GM18951 (cell line): ENCODE measurements around the gene BICC1.

Source experiments
- POLR2A ChIP-seq: IDR thresholded peaks from 4 replicates; pipeline ENCODE4 v1.6.1; 2011; ENCODE audit warnings: mild to moderate bottlenecking; ENCODE audit not compliant: insufficient read length, insufficient read depth; ENCODE audit errors: extremely low read depth
- in situ Hi-C: fragments of 300-500 bp; cut with MboI; formaldehyde crosslinking; loops from one replicate; pipeline ENCODE4 v1.12.0; 2022; ENCODE audit warnings: low sequenced_read_pairs, mixed read lengths, inconsistent platforms; ENCODE audit not compliant: unreplicated experiment

The BICC1 gene

DNA sequence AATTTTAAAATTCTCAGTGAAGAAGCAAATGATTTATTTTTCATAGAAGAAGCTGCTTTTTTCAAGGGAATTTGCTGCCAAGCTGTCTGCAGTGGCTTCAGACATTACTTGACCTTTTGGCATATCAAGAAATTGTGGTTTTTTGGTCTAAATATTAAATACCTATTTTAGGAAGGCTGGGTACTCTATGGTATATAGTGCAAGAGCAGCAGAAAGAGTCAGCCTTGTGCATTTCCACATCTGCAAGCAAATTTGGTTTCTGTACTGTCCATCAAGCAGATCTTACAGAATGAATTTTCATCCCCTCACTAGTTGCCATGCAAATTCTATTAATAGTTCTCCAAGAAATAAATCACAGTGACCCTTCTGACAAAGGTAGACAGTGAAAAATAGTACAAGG, 222.0 kb downstream of the BICC1 start:
- in situ Hi-C loops: no loop called here

GRCh38 chr10:58735087-58735486, 222.4 kb downstream of the BICC1 start:
- in situ Hi-C loops: no loop called here
- no peak for TF ChIP-seq POLR2A

More for the DNA sequence above, 222.0 kb downstream of the BICC1 start:
- no peak for TF ChIP-seq POLR2A

GRCh38 chr10:58740620-58741369, 228.1 kb downstream of the BICC1 start:
- no peak for TF ChIP-seq POLR2A
- in situ Hi-C loops: no loop called here

DNA sequence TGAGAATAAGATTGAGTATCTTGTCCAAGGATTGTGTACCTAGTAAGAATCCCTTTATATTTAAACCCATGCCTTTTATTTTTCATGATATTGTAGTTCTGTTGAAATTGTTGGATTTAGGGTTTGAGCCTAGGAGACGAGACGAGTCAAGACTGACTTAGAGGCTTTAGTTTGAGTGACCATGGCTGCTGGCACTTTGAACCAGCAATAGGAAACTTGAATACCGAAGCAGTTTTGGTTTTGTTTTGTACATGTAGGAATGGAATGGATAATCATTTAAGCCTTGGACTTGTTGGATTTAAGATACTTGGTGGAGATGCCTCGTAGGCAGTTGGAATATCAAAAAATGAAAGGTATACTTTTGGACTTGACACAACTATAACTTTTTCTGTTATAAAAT, 229.0 kb downstream of the BICC1 start:
- no peak for TF ChIP-seq POLR2A
- in situ Hi-C loops: no loop called here

- TF ChIP-seq POLR2A: no peak
Measured at GRCh38 chr10:58742141-58742540, 229.5 kb downstream of the BICC1 start.

DNA sequence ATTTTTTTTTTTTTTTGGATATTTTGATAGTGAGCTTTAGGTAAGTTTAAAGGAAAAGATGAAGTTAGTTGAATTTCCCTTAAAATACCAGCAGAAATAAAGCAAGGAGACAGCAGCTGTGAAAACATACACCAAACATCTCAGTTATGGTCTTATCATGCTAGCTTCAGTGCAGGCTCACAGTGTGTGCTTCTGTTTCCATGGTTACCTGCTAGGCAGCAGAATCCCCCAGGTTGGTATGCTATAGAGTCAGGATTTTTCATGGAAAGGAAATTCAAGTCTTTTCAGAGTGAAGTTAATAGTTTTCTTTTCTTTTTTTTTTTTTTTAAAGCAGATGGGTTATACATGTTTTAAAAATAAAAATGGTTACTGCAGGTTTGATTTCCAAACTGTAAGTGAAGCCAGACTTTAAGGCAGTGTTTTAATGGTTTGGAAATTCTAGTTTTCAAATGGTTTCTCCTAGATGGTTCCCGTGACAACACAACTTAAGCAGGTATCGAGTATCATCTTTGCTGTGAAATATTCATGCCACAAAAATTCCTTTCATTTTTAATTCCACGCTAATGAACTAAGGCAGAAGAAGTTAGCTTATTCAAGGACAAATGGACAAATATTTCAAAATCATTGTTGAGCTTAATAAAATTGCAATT, 230.9 kb downstream of the BICC1 start:
- in situ Hi-C loops: no loop called here
- no peak for TF ChIP-seq POLR2A

More at GRCh38 chr10:58742141-58742540, 229.5 kb downstream of the BICC1 start:
- in situ Hi-C loops: no loop called here

- no peak for TF ChIP-seq POLR2A
- in situ Hi-C loops: no loop called here
Measured at GRCh38 chr10:58746474-58747185, 234.0 kb downstream of the BICC1 start.

- in situ Hi-C loops: no loop called here
- TF ChIP-seq POLR2A: no peak
Measured at GRCh38 chr10:58747687-58748086, 235.0 kb downstream of the BICC1 start.

DNA sequence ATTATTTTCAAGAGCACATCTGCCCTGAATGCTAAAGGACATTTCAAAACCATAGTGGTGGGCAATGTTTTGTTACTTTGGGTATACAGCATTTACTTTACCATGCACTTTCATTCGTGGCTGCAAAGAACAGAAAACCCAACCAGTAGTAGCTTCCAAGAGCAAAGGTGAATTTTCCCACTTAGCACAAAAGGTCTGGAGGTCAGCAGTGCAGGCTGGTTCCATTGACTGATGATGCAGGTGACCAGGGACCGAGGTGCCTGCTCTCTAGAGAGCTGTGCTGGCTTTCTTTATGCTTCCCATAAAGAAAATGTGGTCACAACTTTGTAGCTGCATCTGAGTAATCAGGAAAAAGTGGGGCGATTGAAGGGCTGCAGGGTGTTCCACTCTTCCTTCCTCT, 240.0 kb downstream of the BICC1 start:
- in situ Hi-C loops: no loop called here

GRCh38 chr10:58753425-58753824, 240.8 kb downstream of the BICC1 start:
- TF ChIP-seq POLR2A: no peak
- in situ Hi-C loops: no loop called here

More for the DNA sequence above, 240.0 kb downstream of the BICC1 start:
- TF ChIP-seq POLR2A: no peak

DNA sequence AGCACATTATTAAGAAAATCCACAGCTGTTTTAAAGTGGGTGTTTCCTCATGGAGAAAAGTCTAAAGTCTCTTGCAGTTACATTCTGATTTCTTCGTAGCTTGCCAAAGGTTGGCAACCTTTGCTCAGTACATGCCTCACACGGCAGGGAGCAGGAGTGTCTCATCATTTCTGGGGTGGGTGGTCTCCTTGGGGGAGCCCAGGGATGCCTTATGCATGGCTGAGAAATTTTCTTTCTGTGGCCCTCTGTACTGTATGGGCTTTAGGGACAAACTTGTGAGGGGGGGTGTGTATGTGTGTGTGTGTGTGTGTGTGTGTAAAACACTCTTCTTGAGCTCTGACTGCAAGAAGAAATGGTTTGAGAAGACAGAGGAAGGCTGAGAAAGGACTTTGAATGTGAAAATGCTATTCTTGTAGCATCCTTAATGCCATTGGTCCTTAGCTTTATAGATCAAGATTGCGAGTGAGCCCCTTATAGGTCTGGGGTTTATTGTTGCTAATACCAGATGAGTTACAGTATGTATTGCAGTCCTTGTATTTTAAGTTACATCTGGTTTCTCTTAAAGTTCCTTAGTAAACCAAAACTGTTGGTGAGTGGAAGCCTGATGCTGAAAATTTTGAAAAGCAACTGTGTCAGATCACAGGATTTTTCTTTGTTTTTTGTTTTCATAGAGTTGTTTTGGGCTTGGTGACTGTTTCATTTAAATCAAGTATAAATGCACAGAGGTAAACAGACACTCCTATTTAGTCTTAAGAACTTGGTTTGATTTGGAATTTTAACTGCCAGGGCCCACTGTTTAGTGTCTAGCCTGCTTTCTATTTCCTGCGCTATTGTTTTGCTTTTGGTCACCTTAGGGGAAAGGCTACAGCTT, 242.0 kb downstream of the BICC1 start:
- no peak for TF ChIP-seq POLR2A
- in situ Hi-C loops: no loop called here

DNA sequence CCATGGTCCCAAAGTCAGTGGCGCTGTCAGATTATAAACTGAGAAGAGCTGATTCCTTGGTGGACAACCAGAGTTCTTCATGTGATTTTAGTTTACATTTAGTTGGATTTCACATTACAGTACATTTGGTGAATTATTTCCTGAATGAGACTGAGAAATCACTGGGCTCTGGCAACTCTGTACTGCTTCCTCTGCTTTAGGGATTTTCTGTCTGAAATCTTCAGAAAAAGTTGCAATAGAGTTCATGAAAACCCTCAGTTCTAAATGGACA, 242.6 kb downstream of the BICC1 start:
- in situ Hi-C loops: no loop called here
- TF ChIP-seq POLR2A: no peak

DNA sequence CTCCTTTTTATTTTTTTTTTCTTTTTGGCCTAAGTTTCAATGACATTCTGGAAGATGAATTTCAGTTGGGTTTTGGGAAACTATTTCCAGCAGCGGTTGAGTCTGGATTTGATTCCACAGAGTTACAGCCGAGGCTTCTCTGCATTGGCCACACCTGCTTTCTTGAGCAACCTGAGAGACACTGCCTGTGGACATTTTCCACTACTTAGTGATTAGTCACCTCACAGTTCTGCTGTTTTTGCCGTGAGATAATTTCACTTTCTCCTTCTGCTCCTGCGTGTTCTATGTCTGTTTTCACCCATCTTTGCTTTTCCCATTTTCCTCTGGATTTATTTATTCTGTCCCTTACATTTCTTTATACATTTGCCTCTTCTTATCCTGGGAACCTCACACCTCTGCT, 243.0 kb downstream of the BICC1 start:
- no peak for TF ChIP-seq POLR2A
- in situ Hi-C loops: no loop called here

DNA sequence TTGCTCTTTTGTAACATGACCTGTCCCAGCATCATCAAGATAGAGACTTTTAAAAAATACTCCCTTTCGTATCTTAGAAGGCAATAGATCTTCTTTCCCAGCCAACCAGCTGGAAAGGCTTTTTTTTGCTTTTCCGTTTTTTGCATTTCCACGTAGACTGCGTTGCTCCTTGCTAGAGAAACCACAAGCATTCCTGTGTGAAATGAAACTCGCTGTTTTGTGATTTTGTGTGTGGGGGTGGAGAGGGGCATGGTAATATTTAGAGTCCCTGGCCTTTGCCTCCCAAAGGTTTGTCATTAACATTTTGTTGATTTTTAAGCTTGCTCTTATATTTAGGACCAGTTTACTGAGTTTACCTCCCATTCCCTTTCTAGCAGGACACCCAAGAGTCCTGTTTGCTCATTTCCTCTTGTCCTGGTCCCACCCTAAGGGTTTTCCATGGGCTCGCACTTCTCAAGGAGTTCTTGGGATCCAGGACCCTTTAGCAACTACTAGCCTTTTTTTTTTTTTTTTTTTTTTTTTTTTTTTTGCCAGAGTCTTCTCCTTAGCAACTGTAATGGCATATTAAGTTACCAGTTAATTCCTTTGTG, 243.6 kb downstream of the BICC1 start:
- no peak for TF ChIP-seq POLR2A
- in situ Hi-C loops: no loop called here
